Hepatocyte (in vitro differentiated cells): ENCODE data around the gene CNTN6. TPM values are rescaled to one million over a fixed set of nuclear protein-coding genes. Genes with fewer than 3 reads are reported as not detected.

Experiments
- DNase-seq: peaks from one replicate; pipeline ENCODE4 v3.0.0-alpha.2; 2016; ENCODE audit warnings: low spot score
- H2AFZ ChIP-seq: fragments of 200-600 bp; sonication (generic); 2 replicates; pipeline ENCODE4 v1.6.0; 2016; ENCODE audit warnings: antibody characterized with exemption, mild to moderate bottlenecking
- H3K27ac ChIP-seq: fragments of 200-600 bp; sonication (generic); 2 replicates; pipeline ENCODE4 v1.5.1; 2016; ENCODE audit warnings: mild to moderate bottlenecking
- H3K27me3 ChIP-seq: fragments of 200-600 bp; sonication (generic); 2 replicates; pipeline ENCODE4 v1.6.1; 2016
- H3K36me3 ChIP-seq: fragments of 200-600 bp; sonication (generic); replicated peaks from 2 replicates; pipeline ENCODE4 v1.5.1; 2016; ENCODE audit warnings: low read depth; ENCODE audit not compliant: insufficient read depth
- H3K4me1 ChIP-seq: fragments of 200-600 bp; sonication (generic); 2 replicates; pipeline ENCODE4 v1.5.1; 2016; ENCODE audit warnings: mild to moderate bottlenecking, moderate library complexity; ENCODE audit not compliant: insufficient read depth
- H3K4me2 ChIP-seq: fragments of 200-600 bp; sonication (generic); 2 replicates; pipeline ENCODE4 v1.6.0; 2016
- H3K4me3 ChIP-seq: fragments of 200-600 bp; sonication (generic); 2 replicates; pipeline ENCODE4 v1.5.1; 2016; ENCODE audit warnings: mild to moderate bottlenecking
- H3K79me2 ChIP-seq: fragments of 200-600 bp; sonication (generic); 2 replicates; pipeline ENCODE4 v1.6.0; 2017; ENCODE audit warnings: mild to moderate bottlenecking
- H3K9me2 ChIP-seq: fragments of 200-600 bp; sonication (generic); replicated peaks from 2 replicates; pipeline ENCODE4 v1.6.0; 2017; ENCODE audit warnings: mild to moderate bottlenecking; ENCODE audit not compliant: insufficient read depth
- H3K9me3 ChIP-seq: fragments of 200-600 bp; sonication (generic); 2 replicates; pipeline ENCODE4 v1.5.1; 2016; ENCODE audit warnings: low read depth, mild to moderate bottlenecking
- H4K20me1 ChIP-seq: fragments of 200-600 bp; sonication (generic); 2 replicates; pipeline ENCODE4 v1.6.0; 2016; ENCODE audit warnings: mild to moderate bottlenecking; ENCODE audit not compliant: insufficient read depth, poor library complexity, severe bottlenecking
- CTCF ChIP-seq: fragments of 200-600 bp; sonication (generic); IDR thresholded peaks from 2 replicates; pipeline ENCODE4 v1.5.1; 2016; ENCODE audit warnings: antibody characterized with exemption, mild to moderate bottlenecking; ENCODE audit not compliant: poor library complexity
- EZH2 ChIP-seq: fragments of 200-600 bp; sonication (generic); IDR thresholded peaks from 2 replicates; pipeline ENCODE4 v1.6.1; 2016; ENCODE audit warnings: antibody characterized with exemption, mild to moderate bottlenecking, borderline replicate concordance
- EZH2phosphoT487 ChIP-seq: fragments of 200-600 bp; sonication (generic); IDR thresholded peaks from one replicate; pipeline ENCODE4 v1.6.1; 2018; ENCODE audit warnings: antibody characterized with exemption, mild to moderate bottlenecking, low read depth, moderate library complexity; ENCODE audit not compliant: unreplicated experiment, severe bottlenecking
- WGBS: methylation state at CpG from one replicate; pipeline ENCODE4 v1.1.6; 2016; ENCODE audit warnings: low lambda C conversion rate; ENCODE audit errors: missing lambda C conversion rate; 5-methylcytosine and 5-hydroxymethylcytosine counted together
- polyA plus RNA-seq: library from polyadenylated mRNA; unstranded; fragments of >200 nt; fragmentation: Nextera tagmentation; extraction: Ambion mirVana; gene quantifications from 2 replicates; pipeline ENCODE4 v1.2.1, GENCODE V29; 2016
- total RNA-seq: library from RNA; depleted of rRNA; stranded (reverse); fragments of >200 nt; gene quantifications from 2 replicates; pipeline ENCODE4 v1.2.3, GENCODE V29; 2014

CNTN6 gene
- total and polyA plus RNA-seq, 2 experiments from 2014 or later = 2.9 to 3.2 TPM

- no peak overlapping the region for H3K4me3 ChIP-seq
- TF ChIP-seq EZH2phosphoT487 (no peak), CTCF (no peak), EZH2 (no peak)
- no peak for DNase-seq
- no peak overlapping the region for H3K4me2 ChIP-seq
- no peaks in the 10 kb centered on the region for H3K9me3 ChIP-seq
- no peaks in the 10 kb centered on the region for H3K27me3 ChIP-seq
- no peak overlapping the region for H2AFZ ChIP-seq
- H3K27ac ChIP-seq = no peak overlapping the region
- H3K79me2 ChIP-seq = no peaks in the 10 kb centered on the region
- no peaks in the 10 kb centered on the region for H3K9me2 ChIP-seq
- 79% methylated on average over 3 of the region's 3 CpGs for WGBS
- H4K20me1 ChIP-seq = no peaks in the 10 kb centered on the region
- H3K36me3 ChIP-seq = no peaks in the 10 kb centered on the region
- no peaks in the 10 kb centered on the region for H3K4me1 ChIP-seq
These were observed 258.1 kb downstream of the CNTN6 start for GRCh38 chr3:1350885-1351284.

- Histone ChIP-seq H3K9me3 (no peaks in the 10 kb centered on the region), H3K79me2 (no peaks in the 10 kb centered on the region), H4K20me1 (no peaks in the 10 kb centered on the region), H3K27me3 (no peaks in the 10 kb centered on the region), H3K4me1 (no peaks in the 10 kb centered on the region), H3K27ac (no peak overlapping the region), H3K36me3 (no peaks in the 10 kb centered on the region), H3K4me3 (no peak overlapping the region), H2AFZ (no peak overlapping the region), H3K4me2 (no peak overlapping the region), H3K9me2 (no peaks in the 10 kb centered on the region)
- WGBS = 31% methylated on average over 3 of the region's 3 CpGs
- DNase-seq = no peak
- no peak for TF ChIP-seq EZH2phosphoT487
- no peak for TF ChIP-seq CTCF
- TF ChIP-seq EZH2 = no peak
These were observed 262.9 kb downstream of the CNTN6 start for GRCh38 chr3:1355691-1356090.

GRCh38 chr3:1356101-1356500 lies 263.3 kb downstream of the CNTN6 start:
- Histone ChIP-seq H3K27ac (no peak overlapping the region), H3K27me3 (no peaks in the 10 kb centered on the region), H4K20me1 (no peaks in the 10 kb centered on the region), H3K4me3 (no peak overlapping the region), H3K4me2 (no peak overlapping the region), H3K4me1 (no peaks in the 10 kb centered on the region), H3K9me3 (no peaks in the 10 kb centered on the region), H3K79me2 (no peaks in the 10 kb centered on the region), H2AFZ (no peak overlapping the region), H3K9me2 (no peaks in the 10 kb centered on the region), H3K36me3 (no peaks in the 10 kb centered on the region)
- no peak for DNase-seq
- 41% methylated on average over 3 of the region's 3 CpGs for WGBS
- TF ChIP-seq EZH2phosphoT487 = no peak
- no peak for TF ChIP-seq CTCF
- no peak for TF ChIP-seq EZH2

- no peaks in the 10 kb centered on the region for H3K79me2 ChIP-seq
- no peak overlapping the region for H3K4me2 ChIP-seq
- H3K36me3 ChIP-seq = no peaks in the 10 kb centered on the region
- H3K27me3 ChIP-seq = no peaks in the 10 kb centered on the region
- H3K27ac ChIP-seq = no peak overlapping the region
- TF ChIP-seq CTCF = no peak
- TF ChIP-seq EZH2 = no peak
- H3K9me2 ChIP-seq = no peaks in the 10 kb centered on the region
- H2AFZ ChIP-seq = no peak overlapping the region
- H3K9me3 ChIP-seq = no peaks in the 10 kb centered on the region
- H4K20me1 ChIP-seq = no peaks in the 10 kb centered on the region
- no peak for DNase-seq
- H3K4me3 ChIP-seq = no peak overlapping the region
- no peaks in the 10 kb centered on the region for H3K4me1 ChIP-seq
- WGBS = 93% methylated on average over 2 of the region's 2 CpGs
These were observed 272.7 kb downstream of the CNTN6 start for GRCh38 chr3:1365528-1365927.
